ENCODE data around the gene SLC30A5. TPM values are rescaled to one million over a fixed set of nuclear protein-coding genes. Genes with fewer than 3 reads are reported as not detected.
"Not testable (repeated sequence)": the region's sequence is repeated elsewhere in the genome, so short reads cannot be mapped to it uniquely, and the experiment has no call there.

SLC30A5 gene
- total RNA-seq, 2 experiments from 2014 or later: 44.1 to 45.1 TPM

- H3K27ac Mint-ChIP-seq: peak overlapping the region; percentile 14
- intact Hi-C loops (cut with DNase I, micrococcal nuclease): no loop called here
- ATAC-seq: no peak
- peaks cover 36% of the 10 kb centered on the region for H3K36me3 Mint-ChIP-seq (ENCODE audit: low read depth)
- no peak for DNase-seq
- no peaks in the 10 kb centered on the region for H3K9me3 Mint-ChIP-seq (ENCODE audit: low read depth)
- ChIA-PET POLR2A (no interaction called here), CTCF (interaction anchor here (2.3 kb wide), 1 partner anchor 13 kb away, joined by 8 read pairs; the partner anchor contains the start of gene SLC30A5)
- no peak overlapping the region for H3K4me3 Mint-ChIP-seq
- no peaks in the 10 kb centered on the region for H3K27me3 Mint-ChIP-seq
- H3K4me1 Mint-ChIP-seq: no peaks in the 10 kb centered on the region
Measured at GRCh38 chr5:69105996-69106906, 12.4 kb downstream of the SLC30A5 start.

DNA sequence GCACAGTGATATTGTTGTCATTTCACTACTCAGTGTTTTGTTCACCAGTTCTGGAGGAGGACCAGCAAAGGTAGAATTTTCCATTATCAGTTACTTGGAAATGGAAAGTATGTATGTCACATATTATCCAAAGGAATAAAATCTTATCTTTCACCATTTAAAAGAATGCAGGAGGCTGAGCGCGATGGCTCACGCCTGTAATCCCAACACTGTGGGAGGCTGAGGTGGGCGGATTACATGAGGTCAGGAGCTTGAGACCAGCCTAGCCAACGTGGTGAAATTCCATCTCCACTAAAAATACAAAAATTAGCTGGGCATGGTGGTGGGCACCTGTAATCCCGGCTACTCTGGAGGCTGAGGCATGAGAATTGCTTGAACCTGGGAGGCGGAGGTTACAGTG, 14.6 kb downstream of the SLC30A5 start:
- intact Hi-C loops (cut with DNase I, micrococcal nuclease); H3K4me1 Mint-ChIP-seq; H3K4me3 Mint-ChIP-seq; H3K27ac Mint-ChIP-seq; H3K9me3 Mint-ChIP-seq (ENCODE audit: low read depth); DNase-seq; H3K27me3 Mint-ChIP-seq; ATAC-seq; POLR2A ChIA-PET: not testable (repeated sequence)
- H3K36me3 Mint-ChIP-seq (ENCODE audit: low read depth): peaks cover 34% of the 10 kb centered on the region
- CTCF ChIA-PET: interaction anchor here (1.2 kb wide), 1 partner anchor 8 kb away, joined by 3 read pairs; no protein-coding TSS in a partner anchor

DNA sequence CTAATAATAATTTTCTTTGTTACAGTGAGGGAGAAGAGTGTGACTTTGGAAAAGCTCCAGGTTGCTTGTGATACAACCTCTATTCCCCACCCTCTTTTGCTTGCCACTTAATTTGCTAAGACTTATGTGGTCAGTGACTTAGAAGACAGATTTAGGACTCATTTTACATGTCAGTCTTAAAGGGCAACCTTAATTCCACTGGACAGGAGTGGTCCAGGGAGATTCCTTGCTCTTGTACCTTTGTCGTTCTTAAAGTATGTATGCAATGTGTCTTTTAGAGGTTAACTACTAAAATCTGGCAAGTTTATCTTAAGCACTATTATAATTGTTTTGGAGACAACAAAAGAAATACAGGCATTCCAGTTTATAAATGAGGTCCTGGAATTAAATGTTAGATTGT, 20.0 kb downstream of the SLC30A5 start:
- CTCF ChIA-PET: interaction anchor here (1.7 to 1.8 kb wide), 2 partner anchors 20 to 71 kb away, joined by 6 to 9 read pairs; partner anchors contain the start of gene SLC30A5
- DNase-seq (no peak), ATAC-seq (no peak)
- POLR2A ChIA-PET: no interaction called here
- Mint-ChIP-seq H3K27ac (no peak overlapping the region), H3K4me1 (no peaks in the 10 kb centered on the region), H3K4me3 (no peak overlapping the region), H3K9me3 (ENCODE audit: low read depth) (no peaks in the 10 kb centered on the region), H3K27me3 (no peaks in the 10 kb centered on the region), H3K36me3 (ENCODE audit: low read depth) (peaks cover 36% of the 10 kb centered on the region)
- intact Hi-C loops (cut with DNase I, micrococcal nuclease): no loop called here

DNA sequence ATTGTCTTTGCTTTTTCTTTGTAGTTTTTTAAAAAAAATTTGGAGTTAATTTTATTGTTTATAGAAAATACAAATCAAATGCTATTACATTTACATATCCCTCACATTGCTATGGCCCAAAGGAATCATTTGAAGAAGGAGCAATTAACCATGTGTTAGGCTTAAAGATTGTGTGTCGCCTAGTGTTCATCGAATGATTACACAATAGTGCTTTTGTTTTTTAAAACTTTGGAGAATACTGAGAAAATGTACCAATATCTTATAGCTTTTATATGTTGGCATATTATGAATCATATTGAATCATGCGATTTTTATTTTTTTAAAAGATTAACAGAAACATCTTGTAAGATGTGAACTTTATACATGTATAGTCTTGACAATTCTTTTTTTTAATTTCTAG, 21.7 kb downstream of the SLC30A5 start:
- Mint-ChIP-seq H3K27me3 (no peaks in the 10 kb centered on the region), H3K4me1 (no peaks in the 10 kb centered on the region), H3K9me3 (ENCODE audit: low read depth) (no peaks in the 10 kb centered on the region), H3K4me3 (no peak overlapping the region), H3K36me3 (ENCODE audit: low read depth) (peaks cover 30% of the 10 kb centered on the region), H3K27ac (no peak overlapping the region)
- ATAC-seq (no peak), DNase-seq (no peak)
- CTCF ChIA-PET: interaction anchor here (1.1 kb wide), 1 partner anchor 8 kb away, joined by 3 read pairs; no protein-coding TSS in a partner anchor
- POLR2A ChIA-PET: no interaction called here
- intact Hi-C loops (cut with DNase I, micrococcal nuclease): no loop called here

DNA sequence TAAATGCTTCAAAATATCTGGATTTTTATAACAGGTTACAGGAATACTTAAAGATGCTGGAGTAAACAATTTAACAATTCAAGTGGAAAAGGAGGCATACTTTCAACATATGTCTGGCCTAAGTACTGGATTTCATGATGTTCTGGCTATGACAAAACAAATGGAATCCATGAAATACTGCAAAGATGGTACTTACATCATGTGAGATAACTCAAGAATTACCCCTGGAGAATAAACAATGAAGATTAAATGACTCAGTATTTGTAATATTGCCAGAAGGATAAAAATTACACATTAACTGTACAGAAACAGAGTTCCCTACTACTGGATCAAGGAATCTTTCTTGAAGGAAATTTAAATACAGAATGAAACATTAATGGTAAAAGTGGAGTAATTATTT, 35.6 kb downstream of the SLC30A5 start:
- ATAC-seq: no peak
- intact Hi-C loops (cut with DNase I, micrococcal nuclease): no loop called here
- H3K36me3 Mint-ChIP-seq (ENCODE audit: low read depth): peaks cover 31% of the 10 kb centered on the region

GRCh38 chr5:69130241-69130640, 36.4 kb downstream of the SLC30A5 start:
- peaks cover 27% of the 10 kb centered on the region for H3K36me3 Mint-ChIP-seq (ENCODE audit: low read depth)
- no peak overlapping the region for H3K27ac Mint-ChIP-seq
- ATAC-seq: no peak
- no peaks in the 10 kb centered on the region for H3K9me3 Mint-ChIP-seq (ENCODE audit: low read depth)
- DNase-seq: no peak
- H3K4me3 Mint-ChIP-seq: no peak overlapping the region
- no peaks in the 10 kb centered on the region for H3K27me3 Mint-ChIP-seq
- intact Hi-C loops (cut with DNase I, micrococcal nuclease): no loop called here
- no peaks in the 10 kb centered on the region for H3K4me1 Mint-ChIP-seq
- ChIA-PET CTCF (no interaction called here), POLR2A (no interaction called here)

More for the DNA sequence above, 35.6 kb downstream of the SLC30A5 start:
- Mint-ChIP-seq H3K9me3 (ENCODE audit: low read depth) (no peaks in the 10 kb centered on the region), H3K4me3 (no peak overlapping the region), H3K27ac (no peak overlapping the region), H3K4me1 (no peaks in the 10 kb centered on the region), H3K27me3 (no peaks in the 10 kb centered on the region)
- ChIA-PET CTCF (no interaction called here), POLR2A (no interaction called here)
- DNase-seq: no peak

DNA sequence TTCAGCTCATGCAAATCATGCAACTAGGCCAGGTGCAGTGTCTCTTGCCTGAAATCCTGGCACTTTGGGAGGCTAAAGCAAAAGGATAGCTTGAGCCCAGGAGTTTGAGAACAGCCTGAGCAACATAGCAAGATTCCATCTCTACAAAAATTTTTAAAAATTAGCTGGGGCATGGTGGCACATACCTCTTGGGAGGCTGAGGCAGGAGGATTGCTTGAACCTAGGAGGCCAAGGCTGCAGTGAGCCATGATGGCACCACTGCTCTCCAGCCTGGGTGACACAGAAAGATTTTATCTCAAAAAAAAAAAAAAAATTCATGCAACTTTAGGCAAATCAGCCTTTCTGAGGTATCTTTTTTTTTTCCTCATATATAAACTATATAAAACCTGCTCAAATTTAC, 37.5 kb downstream of the SLC30A5 start:
- no peak overlapping the region for H3K4me3 Mint-ChIP-seq
- POLR2A ChIA-PET: no interaction called here

GRCh38 chr5:69134126-69134525, 40.3 kb downstream of the SLC30A5 start:
- Mint-ChIP-seq H3K9me3 (ENCODE audit: low read depth) (peaks cover 3% of the 10 kb centered on the region), H3K27me3 (no peaks in the 10 kb centered on the region), H3K4me3 (no peak overlapping the region), H3K4me1 (no peaks in the 10 kb centered on the region), H3K27ac (no peak overlapping the region), H3K36me3 (ENCODE audit: low read depth) (peaks cover 15% of the 10 kb centered on the region)
- DNase-seq (no peak), ATAC-seq (no peak)
- intact Hi-C loops (cut with DNase I, micrococcal nuclease): no loop called here
- ChIA-PET POLR2A (no interaction called here), CTCF (no interaction called here)

More for the DNA sequence above, 37.5 kb downstream of the SLC30A5 start:
- no peaks in the 10 kb centered on the region for H3K27me3 Mint-ChIP-seq
- intact Hi-C loops (cut with DNase I, micrococcal nuclease): no loop called here
- H3K36me3 Mint-ChIP-seq (ENCODE audit: low read depth): peaks cover 25% of the 10 kb centered on the region
- CTCF ChIA-PET: interaction anchor here (0.7 kb wide), 1 partner anchor 89 kb away, joined by 4 read pairs; no protein-coding TSS in a partner anchor
- ATAC-seq (no peak), DNase-seq (no peak)
- no peaks in the 10 kb centered on the region for H3K4me1 Mint-ChIP-seq
- no peaks in the 10 kb centered on the region for H3K9me3 Mint-ChIP-seq (ENCODE audit: low read depth)
- H3K27ac Mint-ChIP-seq: no peak overlapping the region

- Mint-ChIP-seq H3K27ac (no peak overlapping the region), H3K9me3 (ENCODE audit: low read depth) (peaks cover 8% of the 10 kb centered on the region), H3K36me3 (ENCODE audit: low read depth) (peaks cover 9% of the 10 kb centered on the region), H3K4me3 (no peak overlapping the region), H3K27me3 (no peaks in the 10 kb centered on the region), H3K4me1 (no peaks in the 10 kb centered on the region)
- ChIA-PET CTCF (no interaction called here), POLR2A (no interaction called here)
- ATAC-seq (no peak), DNase-seq (no peak)
- intact Hi-C loops (cut with DNase I, micrococcal nuclease): no loop called here
Measured at GRCh38 chr5:69136293-69136692, 42.5 kb downstream of the SLC30A5 start.

- CTCF ChIA-PET; H3K4me3 Mint-ChIP-seq; intact Hi-C loops (cut with DNase I, micrococcal nuclease); DNase-seq; H3K9me3 Mint-ChIP-seq (ENCODE audit: low read depth); H3K27me3 Mint-ChIP-seq; H3K27ac Mint-ChIP-seq; POLR2A ChIA-PET; ATAC-seq; H3K36me3 Mint-ChIP-seq (ENCODE audit: low read depth); H3K4me1 Mint-ChIP-seq: not testable (repeated sequence)
Measured at GRCh38 chr5:69137208-69137607, 43.4 kb downstream of the SLC30A5 start.

DNA sequence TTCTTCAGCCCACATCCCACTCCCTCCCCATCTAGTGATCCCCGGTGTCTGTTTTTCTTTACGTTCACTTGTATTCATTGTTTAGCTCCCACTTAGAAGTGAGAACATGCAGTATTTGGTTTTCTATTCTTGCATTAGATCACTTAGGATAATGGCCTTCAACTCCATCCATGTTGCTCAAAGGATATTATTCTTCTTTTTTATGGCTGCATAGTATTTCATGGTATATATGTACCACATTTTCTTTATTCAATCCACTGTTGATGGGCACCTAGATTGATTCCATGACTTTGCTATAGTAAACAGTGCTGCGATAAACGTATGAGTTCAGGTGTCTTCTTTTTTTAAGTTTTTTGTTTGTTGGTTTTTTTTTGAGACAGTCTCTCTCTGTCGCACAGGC, 44.0 kb downstream of the SLC30A5 start:
- Mint-ChIP-seq H3K4me1 (no peaks in the 10 kb centered on the region), H3K27ac (no peak overlapping the region), H3K4me3 (no peak overlapping the region), H3K9me3 (ENCODE audit: low read depth) (peaks cover 8% of the 10 kb centered on the region), H3K36me3 (ENCODE audit: low read depth) (peaks cover 6% of the 10 kb centered on the region), H3K27me3 (no peaks in the 10 kb centered on the region)
- ATAC-seq: no peak
- no peak for DNase-seq
- intact Hi-C loops (cut with DNase I, micrococcal nuclease): no loop called here
- POLR2A ChIA-PET: no interaction called here
- CTCF ChIA-PET: no interaction called here

DNA sequence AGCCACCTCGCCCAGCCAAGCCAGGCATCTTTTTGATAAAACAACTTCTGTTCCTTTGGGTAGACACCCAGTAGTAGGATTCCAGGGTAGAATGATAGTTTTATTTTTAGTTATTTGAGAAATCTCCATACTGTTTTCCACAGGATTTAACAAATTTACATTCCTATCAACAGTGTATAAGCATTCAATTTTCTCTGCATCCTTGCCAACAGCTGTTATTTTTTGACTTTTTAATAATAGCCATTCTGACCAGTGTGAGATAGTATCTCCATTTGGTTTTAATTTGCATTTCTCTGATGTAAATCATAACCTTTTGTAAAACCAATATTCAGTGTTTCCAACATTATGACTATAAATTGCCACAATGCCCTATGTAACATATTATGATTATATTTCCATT, 45.0 kb downstream of the SLC30A5 start:
- DNase-seq: no peak

More for the DNA sequence above, 45.0 kb downstream of the SLC30A5 start:
- ChIA-PET POLR2A (no interaction called here), CTCF (no interaction called here)
- no peak for ATAC-seq
- no peak overlapping the region for H3K4me3 Mint-ChIP-seq
- no peak overlapping the region for H3K27ac Mint-ChIP-seq
- H3K27me3 Mint-ChIP-seq: no peaks in the 10 kb centered on the region
- no peaks in the 10 kb centered on the region for H3K4me1 Mint-ChIP-seq
- intact Hi-C loops (cut with DNase I, micrococcal nuclease): no loop called here
- peaks cover under 1% of the 10 kb centered on the region for H3K36me3 Mint-ChIP-seq (ENCODE audit: low read depth)
- peaks cover 8% of the 10 kb centered on the region for H3K9me3 Mint-ChIP-seq (ENCODE audit: low read depth)
